OCI-LY1 (cell line): ENCODE data around the gene FOS.

Source experiments
- H2AFZ ChIP-seq: fragments of 200-600 bp; sonication (generic), shearing (Covaris generic); 2 replicates; pipeline ENCODE4 v1.6.0; 2014; ENCODE audit warnings: antibody characterized with exemption, mild to moderate bottlenecking, low read length
- H3F3A ChIP-seq: fragments of 200-600 bp; sonication (generic), shearing (Covaris generic); 2 replicates; pipeline ENCODE4 v1.6.0; 2014; ENCODE audit warnings: mild to moderate bottlenecking, antibody characterized with exemption, low read length, moderate library complexity; ENCODE audit not compliant: insufficient read depth
- H3K27ac ChIP-seq: fragments of 200-600 bp; sonication (generic); 2 replicates; pipeline ENCODE4 v1.5.1; 2014; ENCODE audit warnings: low read length, mixed run types, mild to moderate bottlenecking, low read depth; ENCODE audit not compliant: poor library complexity, severe bottlenecking
- H3K27me3 ChIP-seq: fragments of 200-600 bp; sonication (generic); 2 replicates; pipeline ENCODE4 v1.6.0; 2014; ENCODE audit warnings: antibody characterized with exemption, mild to moderate bottlenecking, low read length, moderate library complexity; ENCODE audit not compliant: insufficient read depth
- H3K36me3 ChIP-seq: fragments of 200-600 bp; sonication (generic); 2 replicates; pipeline ENCODE4 v1.6.1; 2014; ENCODE audit warnings: mild to moderate bottlenecking, antibody characterized with exemption, low read length, moderate library complexity, mixed read lengths; ENCODE audit not compliant: insufficient read depth
- H3K4me1 ChIP-seq: fragments of 200-600 bp; sonication (generic); 2 replicates; pipeline ENCODE4 v1.5.1; 2014; ENCODE audit warnings: mild to moderate bottlenecking, low read length, moderate library complexity; ENCODE audit not compliant: insufficient read depth, severe bottlenecking
- H3K4me2 ChIP-seq: fragments of 200-600 bp; sonication (generic), shearing (Covaris generic); 2 replicates; pipeline ENCODE4 v1.6.1; 2014; ENCODE audit warnings: low read length
- H3K4me3 ChIP-seq: fragments of 200-600 bp; sonication (generic); 2 replicates; pipeline ENCODE4 v1.5.1; 2014; ENCODE audit warnings: low read length, low read depth, mild to moderate bottlenecking, mixed read lengths; ENCODE audit not compliant: poor library complexity, severe bottlenecking
- H3K79me2 ChIP-seq: fragments of 200-600 bp; shearing (Covaris generic); 2 replicates; pipeline ENCODE4 v1.6.1; 2016; ENCODE audit warnings: mixed run types, low read length, mixed read lengths; ENCODE audit not compliant: insufficient read depth
- H3K9ac ChIP-seq: fragments of 200-600 bp; sonication (generic), shearing (Covaris generic); 2 replicates; pipeline ENCODE4 v1.6.1; 2014; ENCODE audit warnings: mild to moderate bottlenecking, low read length, mixed read lengths
- H3K9me2 ChIP-seq: fragments of 200-600 bp; sonication (generic), shearing (Covaris generic); 2 replicates; pipeline ENCODE4 v1.6.1; 2014; ENCODE audit warnings: low read depth, mild to moderate bottlenecking, low read length, mixed read lengths
- H3K9me3 ChIP-seq: fragments of 200-600 bp; shearing (Covaris generic); 2 replicates; pipeline ENCODE4 v1.6.1; 2014; ENCODE audit warnings: low read length, mixed read lengths
- H4K20me1 ChIP-seq: fragments of 200-600 bp; sonication (generic), shearing (Covaris generic); 2 replicates; pipeline ENCODE4 v1.6.0; 2016; ENCODE audit warnings: mild to moderate bottlenecking, low read length; ENCODE audit not compliant: insufficient read depth
- CTCF ChIP-seq: fragments of 200-600 bp; sonication (generic), shearing (Covaris generic); IDR thresholded peaks from 2 replicates; pipeline ENCODE4 v1.5.1; 2017; ENCODE audit warnings: mild to moderate bottlenecking, antibody characterized with exemption, low read length, moderate library complexity, mixed read lengths
- EZH2 ChIP-seq: fragments of 200-600 bp; sonication (generic), shearing (Covaris generic); IDR thresholded peaks from 2 replicates; pipeline ENCODE4 v1.8.0; 2017; ENCODE audit warnings: borderline replicate concordance, mixed run types, mild to moderate bottlenecking, antibody characterized with exemption, low read length, moderate library complexity, mixed read lengths

FOS gene

DNA sequence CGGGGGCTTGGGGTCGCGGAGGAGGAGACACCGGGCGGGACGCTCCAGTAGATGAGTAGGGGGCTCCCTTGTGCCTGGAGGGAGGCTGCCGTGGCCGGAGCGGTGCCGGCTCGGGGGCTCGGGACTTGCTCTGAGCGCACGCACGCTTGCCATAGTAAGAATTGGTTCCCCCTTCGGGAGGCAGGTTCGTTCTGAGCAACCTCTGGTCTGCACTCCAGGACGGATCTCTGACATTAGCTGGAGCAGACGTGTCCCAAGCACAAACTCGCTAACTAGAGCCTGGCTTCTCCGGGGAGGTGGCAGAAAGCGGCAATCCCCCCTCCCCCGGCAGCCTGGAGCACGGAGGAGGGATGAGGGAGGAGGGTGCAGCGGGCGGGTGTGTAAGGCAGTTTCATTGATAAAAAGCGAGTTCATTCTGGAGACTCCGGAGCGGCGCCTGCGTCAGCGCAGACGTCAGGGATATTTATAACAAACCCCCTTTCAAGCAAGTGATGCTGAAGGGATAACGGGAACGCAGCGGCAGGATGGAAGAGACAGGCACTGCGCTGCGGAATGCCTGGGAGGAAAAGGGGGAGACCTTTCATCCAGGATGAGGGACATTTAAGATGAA is 630 bp downstream of the FOS start:
- no peaks in the 10 kb centered on the region for H3K9me3 ChIP-seq
- no peaks in the 10 kb centered on the region for H3F3A ChIP-seq
- H3K4me1 ChIP-seq, result peaks cover 21% of the 10 kb centered on the region
- H2AFZ ChIP-seq, result no peak overlapping the region
- H3K9me2 ChIP-seq, result no peaks in the 10 kb centered on the region
- peaks cover 20% of the 10 kb centered on the region for H3K27me3 ChIP-seq
- no peak for TF ChIP-seq EZH2
- H3K4me3 ChIP-seq, result peak overlapping the region; percentile 61
- H3K36me3 ChIP-seq, result no peaks in the 10 kb centered on the region
- H3K79me2 ChIP-seq, result no peaks in the 10 kb centered on the region
- peak overlapping the region; percentile 14; the same call in 1 of the 2 replicates for H3K9ac ChIP-seq
- H3K27ac ChIP-seq, result no peak overlapping the region
- H3K4me2 ChIP-seq, result peak overlapping the region; percentile 94
- no peaks in the 10 kb centered on the region for H4K20me1 ChIP-seq

DNA sequence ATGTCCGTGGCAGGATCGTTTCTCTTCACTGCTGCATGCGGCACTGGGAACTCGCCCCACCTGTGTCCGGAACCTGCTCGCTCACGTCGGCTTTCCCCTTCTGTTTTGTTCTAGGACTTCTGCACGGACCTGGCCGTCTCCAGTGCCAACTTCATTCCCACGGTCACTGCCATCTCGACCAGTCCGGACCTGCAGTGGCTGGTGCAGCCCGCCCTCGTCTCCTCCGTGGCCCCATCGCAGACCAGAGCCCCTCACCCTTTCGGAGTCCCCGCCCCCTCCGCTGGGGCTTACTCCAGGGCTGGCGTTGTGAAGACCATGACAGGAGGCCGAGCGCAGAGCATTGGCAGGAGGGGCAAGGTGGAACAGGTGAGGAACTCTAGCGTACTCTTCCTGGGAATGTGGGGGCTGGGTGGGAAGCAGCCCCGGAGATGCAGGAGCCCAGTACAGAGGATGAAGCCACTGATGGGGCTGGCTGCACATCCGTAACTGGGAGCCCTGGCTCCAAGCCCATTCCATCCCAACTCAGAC is 1.2 kb downstream of the FOS start:
- no peaks in the 10 kb centered on the region for H3K9me2 ChIP-seq
- H2AFZ ChIP-seq, result no peak overlapping the region
- no peak overlapping the region for H3K4me3 ChIP-seq
- H3K9me3 ChIP-seq, result no peaks in the 10 kb centered on the region
- H3K79me2 ChIP-seq, result no peaks in the 10 kb centered on the region
- no peak overlapping the region for H3K27ac ChIP-seq
- peaks cover 21% of the 10 kb centered on the region for H3K4me1 ChIP-seq
- H3K4me2 ChIP-seq, result peak overlapping the region; percentile 94; the same call in 1 of the 2 replicates
- no peaks in the 10 kb centered on the region for H3K36me3 ChIP-seq
- H3K9ac ChIP-seq, result no peak overlapping the region
- no peaks in the 10 kb centered on the region for H3F3A ChIP-seq
- TF ChIP-seq CTCF, result no peak
- TF ChIP-seq EZH2, result no peak
- H4K20me1 ChIP-seq, result no peaks in the 10 kb centered on the region
- H3K27me3 ChIP-seq, result peaks cover 20% of the 10 kb centered on the region

GRCh38 chr14:75280291-75280830 is 1.7 kb downstream of the FOS start:
- H3K4me3 ChIP-seq, result no peak overlapping the region

More at GRCh38 chr14:75280291-75280830, 1.7 kb downstream of the FOS start:
- no peak overlapping the region for H3K9ac ChIP-seq
- peaks cover 20% of the 10 kb centered on the region for H3K27me3 ChIP-seq
- no peaks in the 10 kb centered on the region for H3K79me2 ChIP-seq
- no peak overlapping the region for H3K4me2 ChIP-seq
- H3K9me3 ChIP-seq, result no peaks in the 10 kb centered on the region
- TF ChIP-seq EZH2 (no peak), CTCF (no peak)
- no peaks in the 10 kb centered on the region for H4K20me1 ChIP-seq
- H3F3A ChIP-seq, result no peaks in the 10 kb centered on the region
- no peak overlapping the region for H3K27ac ChIP-seq
- peaks cover 21% of the 10 kb centered on the region for H3K4me1 ChIP-seq
- H2AFZ ChIP-seq, result no peak overlapping the region
- no peaks in the 10 kb centered on the region for H3K36me3 ChIP-seq
- H3K9me2 ChIP-seq, result no peaks in the 10 kb centered on the region
